ENCODE results near the gene PDC.
"Not testable (repeated sequence)": the region's sequence is repeated elsewhere in the genome, so short reads cannot be mapped to it uniquely, and the experiment has no call there.

Gene PDC

GRCh38 chr1:186465491-186465890 is 4.6 kb upstream of the PDC start:
- not testable (repeated sequence) for DNase-seq

GRCh38 chr1:186463926-186464325 is 3.0 kb upstream of the PDC start:
- DNase-seq, result no peak

- no peak for DNase-seq
Observed at GRCh38 chr1:186463511-186463910, 2.6 kb upstream of the PDC start.

- not testable (repeated sequence) for DNase-seq
Observed at GRCh38 chr1:186459161-186459560, 1.8 kb downstream of the PDC start.

- no peak for DNase-seq
Observed at GRCh38 chr1:186456729-186457255, 4.1 kb downstream of the PDC start.

- no peak for DNase-seq
Observed at GRCh38 chr1:186454981-186455380, 5.9 kb downstream of the PDC start.

GRCh38 chr1:186446152-186446551 is 14.8 kb downstream of the PDC start:
- DNase-seq, result no peak

GRCh38 chr1:186443638-186444037 is 17.3 kb downstream of the PDC start:
- DNase-seq, result no peak

GRCh38 chr1:186442651-186443375 is 18.1 kb downstream of the PDC start:
- no peak for DNase-seq

- no peak for DNase-seq
Observed at GRCh38 chr1:186440584-186440983, 20.3 kb downstream of the PDC start.

GRCh38 chr1:186438567-186438966 is 22.3 kb downstream of the PDC start:
- DNase-seq, result no peak

- no peak for DNase-seq
Observed at GRCh38 chr1:186435336-186435735, 25.6 kb downstream of the PDC start.

GRCh38 chr1:186429017-186429416 is 31.9 kb downstream of the PDC start:
- no peak for DNase-seq

- no peak for DNase-seq
Observed at GRCh38 chr1:186426118-186426517, 34.8 kb downstream of the PDC start.

- no peak for DNase-seq
Observed at GRCh38 chr1:186424539-186424938, 36.4 kb downstream of the PDC start.

GRCh38 chr1:186421446-186421845 is 39.5 kb downstream of the PDC start:
- no peak for DNase-seq

- no peak for DNase-seq
Observed at GRCh38 chr1:186420923-186421322, 40.0 kb downstream of the PDC start.

GRCh38 chr1:186420311-186420710 is 40.6 kb downstream of the PDC start:
- no peak for DNase-seq

GRCh38 chr1:186418503-186418902 is 42.4 kb downstream of the PDC start:
- DNase-seq, result no peak

- no peak for DNase-seq
Observed at GRCh38 chr1:186413319-186413718, 47.6 kb downstream of the PDC start.

- DNase-seq, result no peak
Observed at GRCh38 chr1:186409091-186409490, 51.8 kb downstream of the PDC start.

- DNase-seq, result no peak
Observed at GRCh38 chr1:186404454-186405051, 56.4 kb downstream of the PDC start.

GRCh38 chr1:186403632-186404031 is 57.3 kb downstream of the PDC start:
- DNase-seq, result no peak

- DNase-seq, result not testable (repeated sequence)
Observed at GRCh38 chr1:186401446-186401845, 59.5 kb downstream of the PDC start.
